Neural crest cell (in vitro differentiated cells): Measurements from ENCODE around the gene GNG7. TPM values are rescaled to one million over a fixed set of nuclear protein-coding genes. Genes with fewer than 3 reads are reported as not detected.

Experiments
- DNase-seq: peaks from one replicate; pipeline ENCODE4 v3.0.0; 2021; ENCODE audit warnings: low read depth, mixed read lengths, low spot score
- H3K27ac Mint-ChIP-seq: one replicate; pipeline ENCODE4 v1.8.0; 2021; ENCODE audit warnings: mild to moderate bottlenecking, mixed read lengths; ENCODE audit not compliant: unreplicated experiment
- H3K27me3 Mint-ChIP-seq: 2 replicates; pipeline ENCODE4 v1.8.0; 2021; ENCODE audit warnings: low read depth, mild to moderate bottlenecking, mixed read lengths
- H3K36me3 Mint-ChIP-seq: 2 replicates; pipeline ENCODE4 v1.8.0; 2021; ENCODE audit warnings: low read depth, mild to moderate bottlenecking, mixed read lengths
- H3K4me1 Mint-ChIP-seq: 2 replicates; pipeline ENCODE4 v1.8.0; 2021; ENCODE audit warnings: mixed read lengths
- H3K4me3 Mint-ChIP-seq: one replicate; pipeline ENCODE4 v1.8.0; 2021; ENCODE audit warnings: mild to moderate bottlenecking, mixed read lengths
- H3K9me3 Mint-ChIP-seq: 2 replicates; pipeline ENCODE4 v1.8.0; 2021; ENCODE audit warnings: mixed read lengths
- total RNA-seq: library from RNA; stranded (reverse); gene quantifications from 2 replicates; pipeline ENCODE4 v1.2.1, GENCODE V29; 2021
- TF ChIP-seq, protein P1 (sequence below): fragments of 200-600 bp; sonication (generic); conservative IDR thresholded peaks from 2 replicates; pipeline ENCODE4 v1.5.0; 2021; ENCODE audit warnings: antibody characterized with exemption, mild to moderate bottlenecking

Gene GNG7
- total RNA-seq, 1 donor from 2014 or later: 13.9 TPM

DNA sequence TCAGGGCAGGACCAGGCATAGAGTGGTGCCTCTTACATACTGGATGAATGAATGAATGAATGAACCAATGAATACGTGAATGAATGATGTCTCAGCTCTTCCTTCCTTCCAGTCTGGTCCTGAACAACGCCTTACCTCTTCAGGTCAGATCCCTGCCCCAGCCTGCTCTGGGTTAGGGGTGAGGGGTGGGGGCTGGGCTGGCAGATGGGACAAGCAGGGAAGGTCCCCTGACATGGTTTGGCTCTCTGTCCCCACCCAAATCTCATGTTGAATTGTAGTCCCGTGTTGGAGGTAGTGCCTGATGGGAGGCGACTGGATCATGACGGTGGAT lies 9.3 kb upstream of the GNG7 start:
- H3K4me1 Mint-ChIP-seq: no peaks in the 10 kb centered on the region
- TF ChIP-seq, protein P1, sequence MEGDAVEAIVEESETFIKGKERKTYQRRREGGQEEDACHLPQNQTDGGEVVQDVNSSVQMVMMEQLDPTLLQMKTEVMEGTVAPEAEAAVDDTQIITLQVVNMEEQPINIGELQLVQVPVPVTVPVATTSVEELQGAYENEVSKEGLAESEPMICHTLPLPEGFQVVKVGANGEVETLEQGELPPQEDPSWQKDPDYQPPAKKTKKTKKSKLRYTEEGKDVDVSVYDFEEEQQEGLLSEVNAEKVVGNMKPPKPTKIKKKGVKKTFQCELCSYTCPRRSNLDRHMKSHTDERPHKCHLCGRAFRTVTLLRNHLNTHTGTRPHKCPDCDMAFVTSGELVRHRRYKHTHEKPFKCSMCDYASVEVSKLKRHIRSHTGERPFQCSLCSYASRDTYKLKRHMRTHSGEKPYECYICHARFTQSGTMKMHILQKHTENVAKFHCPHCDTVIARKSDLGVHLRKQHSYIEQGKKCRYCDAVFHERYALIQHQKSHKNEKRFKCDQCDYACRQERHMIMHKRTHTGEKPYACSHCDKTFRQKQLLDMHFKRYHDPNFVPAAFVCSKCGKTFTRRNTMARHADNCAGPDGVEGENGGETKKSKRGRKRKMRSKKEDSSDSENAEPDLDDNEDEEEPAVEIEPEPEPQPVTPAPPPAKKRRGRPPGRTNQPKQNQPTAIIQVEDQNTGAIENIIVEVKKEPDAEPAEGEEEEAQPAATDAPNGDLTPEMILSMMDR: no peak

DNA sequence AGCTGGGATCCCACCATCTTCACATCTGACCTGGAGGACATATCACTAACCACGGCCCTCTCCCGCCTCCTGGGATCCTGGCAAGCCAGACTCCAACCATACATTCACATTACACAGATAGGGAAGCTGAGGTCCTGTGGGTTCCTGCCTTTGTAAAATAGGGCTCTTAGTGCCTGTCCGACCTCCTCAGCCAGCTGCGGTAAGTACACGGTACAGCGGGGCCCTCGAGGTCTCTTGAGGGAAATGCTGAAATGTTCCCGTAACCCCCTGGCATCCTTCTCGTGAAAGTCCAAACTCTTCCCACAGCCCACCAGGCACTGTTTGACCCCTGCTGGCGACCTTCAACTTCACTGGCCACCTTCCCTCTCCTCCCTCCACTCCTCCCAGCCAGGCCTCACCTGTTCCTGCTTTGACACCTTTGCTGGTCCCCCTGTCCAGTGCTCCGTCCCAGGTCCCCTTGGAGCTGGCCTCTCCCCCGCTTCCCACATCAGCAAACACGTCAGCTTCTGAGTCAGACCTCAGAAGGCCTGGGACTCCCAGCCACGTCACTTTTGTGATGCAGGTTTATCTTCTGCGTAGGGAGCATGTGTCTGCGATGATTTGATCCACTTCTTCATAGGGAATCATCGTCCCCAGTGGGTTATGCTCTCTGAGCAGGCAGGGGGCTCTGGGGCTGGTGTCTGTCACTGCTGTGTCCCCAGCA lies 8.8 kb upstream of the GNG7 start:
- peaks cover 11% of the 10 kb centered on the region for H3K27me3 Mint-ChIP-seq
- peaks cover 10% of the 10 kb centered on the region for H3K9me3 Mint-ChIP-seq
- TF ChIP-seq, protein P1: no peak
- no peak overlapping the region for H3K4me3 Mint-ChIP-seq
- no peak for DNase-seq
- H3K4me1 Mint-ChIP-seq: no peaks in the 10 kb centered on the region
- peaks cover 10% of the 10 kb centered on the region for H3K36me3 Mint-ChIP-seq
- H3K27ac Mint-ChIP-seq: no peak overlapping the region

More for the DNA sequence above, 9.3 kb upstream of the GNG7 start:
- peaks cover 10% of the 10 kb centered on the region for H3K36me3 Mint-ChIP-seq
- DNase-seq: no peak
- H3K9me3 Mint-ChIP-seq: peaks cover 10% of the 10 kb centered on the region
- H3K4me3 Mint-ChIP-seq: no peak overlapping the region
- H3K27me3 Mint-ChIP-seq: peaks cover 11% of the 10 kb centered on the region
- H3K27ac Mint-ChIP-seq: no peak overlapping the region

DNA sequence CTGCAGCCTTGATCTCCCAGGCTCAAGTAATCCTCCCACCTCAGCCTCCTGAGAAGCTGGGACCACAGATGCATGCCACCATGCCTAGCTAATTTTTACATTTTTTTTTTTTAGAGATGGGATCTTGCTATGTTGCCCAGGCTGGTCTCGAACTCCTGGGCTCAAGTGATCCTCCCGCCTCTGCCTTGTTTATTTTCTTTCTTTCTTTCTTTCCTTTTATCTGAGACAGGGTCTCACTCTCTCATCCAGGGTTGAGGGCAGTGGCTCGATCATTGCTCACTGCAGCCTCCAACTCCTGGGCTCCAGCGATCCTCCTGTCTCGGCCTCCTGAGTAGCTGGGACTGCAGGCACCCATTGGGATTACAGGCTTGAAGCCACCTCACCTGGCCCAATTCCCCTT lies 3.8 kb upstream of the GNG7 start:
- TF ChIP-seq, protein P1: no peak
- Mint-ChIP-seq H3K4me1 (no peaks in the 10 kb centered on the region), H3K9me3 (no peaks in the 10 kb centered on the region), H3K27me3 (peaks cover 19% of the 10 kb centered on the region), H3K27ac (no peak overlapping the region), H3K36me3 (no peaks in the 10 kb centered on the region), H3K4me3 (no peak overlapping the region)
- no peak for DNase-seq

DNA sequence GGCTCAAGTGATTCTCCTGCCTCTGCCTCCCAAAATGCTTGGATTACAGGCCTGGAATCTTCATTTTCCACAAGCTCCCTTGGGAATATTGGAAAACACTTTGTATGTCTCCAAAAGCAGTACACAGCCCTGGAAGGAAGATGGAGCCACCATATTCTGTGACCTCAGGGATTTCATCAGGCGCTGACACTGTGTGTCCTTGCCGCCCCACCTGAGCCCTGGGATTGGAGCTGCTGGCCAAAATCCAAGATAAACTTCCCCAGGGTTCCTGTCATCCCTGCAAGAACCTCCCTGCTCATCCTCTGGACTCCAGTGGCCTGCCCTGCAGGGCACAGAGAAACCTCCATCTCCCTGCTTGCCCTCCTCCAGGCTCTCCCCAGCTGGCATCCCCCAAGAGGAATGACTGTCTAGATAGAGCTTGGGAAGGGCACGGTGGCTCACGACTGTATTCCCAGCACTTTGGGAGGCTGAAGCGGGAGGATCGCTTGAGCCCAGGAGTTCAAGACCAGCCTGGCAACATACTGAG lies 1.3 kb upstream of the GNG7 start:
- peaks cover 18% of the 10 kb centered on the region for H3K4me1 Mint-ChIP-seq
- H3K9me3 Mint-ChIP-seq: no peaks in the 10 kb centered on the region
- H3K36me3 Mint-ChIP-seq: no peaks in the 10 kb centered on the region
- peak overlapping the region; percentile 60 for H3K4me3 Mint-ChIP-seq
- no peak for DNase-seq
- TF ChIP-seq, protein P1: no peak
- peaks cover 38% of the 10 kb centered on the region for H3K27me3 Mint-ChIP-seq
- H3K27ac Mint-ChIP-seq: no peak overlapping the region

DNA sequence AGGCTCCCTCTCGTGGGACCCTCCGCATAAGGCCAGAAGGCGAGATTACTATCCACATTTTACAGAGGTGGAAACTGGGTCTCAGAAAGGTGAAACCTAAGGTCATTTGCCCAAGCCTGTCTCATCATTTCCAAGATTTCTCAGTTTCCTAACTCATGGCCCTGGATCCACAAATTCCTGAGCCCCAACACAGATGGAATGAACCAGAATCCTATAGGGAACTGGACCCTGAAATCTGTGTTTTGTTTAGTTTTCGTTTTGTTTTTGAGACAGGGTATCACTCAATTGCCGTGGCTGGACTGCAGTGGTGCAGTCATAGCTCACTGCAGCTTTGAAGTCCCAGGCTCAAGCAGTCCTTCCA lies 563 bp upstream of the GNG7 start:
- Mint-ChIP-seq H3K9me3 (no peaks in the 10 kb centered on the region), H3K4me1 (peaks cover 22% of the 10 kb centered on the region), H3K27ac (peak overlapping the region; percentile 35), H3K36me3 (no peaks in the 10 kb centered on the region), H3K4me3 (peak overlapping the region; percentile 60), H3K27me3 (peaks cover 41% of the 10 kb centered on the region)
- no peak for DNase-seq
- TF ChIP-seq, protein P1: no peak
